Heart left ventricle (tissue), 16 donors: ENCODE results near the gene RPP14. TPM values are rescaled to one million over a fixed set of nuclear protein-coding genes. Genes with fewer than 3 reads are reported as not detected.
"Not testable (repeated sequence)": the region's sequence is repeated elsewhere in the genome, so short reads cannot be mapped to it uniquely, and the experiment has no call there.

Experiments
- ATAC-seq, 4 donors: fragments of 200-7000 bp; cut with Tn5 transposase; one replicate each; pipeline ENCODE4 v1.9.1; 2020 to 2022; ENCODE audit warnings: moderate library complexity in 4 of 4, mild to moderate bottlenecking in 3 of 4, moderate number of reproducible peaks in 1 of 4
- DNase-seq, 5 donors: peaks; one replicate each; pipeline ENCODE4 v3.0.0-alpha.2; 2020
- H3K27ac ChIP-seq, 12 donors: fragments of 200-600 bp; sonication (generic) in 4 of 12; one replicate each; pipeline versions ENCODE4 v1.5.0 to v1.8.0; 2016 to 2022; ENCODE audit warnings: mild to moderate bottlenecking in 2 of 12
- H3K27me3 ChIP-seq, 9 donors: fragments of 200-600 bp; sonication (generic) in 2 of 9; one replicate each; pipeline versions ENCODE4 v1.5.1 to v1.8.0; 2016 to 2022; ENCODE audit warnings: mild to moderate bottlenecking in 3 of 9
- H3K36me3 ChIP-seq, 9 donors: fragments of 200-600 bp; sonication (generic) in 2 of 9; one replicate each; pipeline versions ENCODE4 v1.5.0 to v1.8.0; 2018 to 2022; ENCODE audit warnings: mild to moderate bottlenecking in 2 of 9
- H3K4me1 ChIP-seq, 12 donors: fragments of 200-600 bp; sonication (generic) in 4 of 12; one replicate each; pipeline versions ENCODE4 v1.5.0 to v1.8.0; 2016 to 2022; ENCODE audit warnings: mild to moderate bottlenecking in 3 of 12
- H3K4me3 ChIP-seq, 12 donors: fragments of 200-600 bp; sonication (generic) in 4 of 12; one replicate each; pipeline versions ENCODE4 v1.5.0 to v1.8.0; 2017 to 2022; ENCODE audit warnings: mild to moderate bottlenecking in 9 of 12, moderate library complexity in 4 of 12
- H3K9me3 ChIP-seq, 12 donors: fragments of 200-600 bp; sonication (generic) in 4 of 12; one replicate each; pipeline versions ENCODE4 v1.5.0 to v1.8.0; 2016 to 2022; ENCODE audit warnings: mild to moderate bottlenecking in 1 of 12
- CTCF ChIP-seq, 12 donors: fragments of 200-600 bp; sonication (generic) in 4 of 12; IDR thresholded peaks; one replicate each; pipeline versions ENCODE4 v1.5.0 to v1.8.0; 2018 to 2022; ENCODE audit warnings: antibody characterized with exemption in 12 of 12, mild to moderate bottlenecking in 5 of 12
- POLR2A ChIP-seq, 2 donors: fragments of 450-650 bp; IDR thresholded peaks; one replicate each; pipeline ENCODE4 v1.6.1; 2017; ENCODE audit warnings: antibody characterized with exemption in 2 of 2, mild to moderate bottlenecking in 2 of 2, moderate library complexity in 2 of 2
- WGBS, 4 donors: extraction: QIAGEN DNeasy Blood & Tissue Kit in 2 of 4; methylation state at CpG; one replicate each; pipeline versions ENCODE4 v1.1.5 to v1.1.7; 2013 to 2018; 5-methylcytosine and 5-hydroxymethylcytosine counted together
- intact Hi-C, 10 donors: fragments of 100-400 bp; cut with DNase I; formaldehyde crosslinking; loops; one replicate each; pipeline versions ENCODE4 v1.11.1 to v1.14.2; 2022
- polyA plus RNA-seq, 2 donors: library from polyadenylated mRNA; stranded (reverse); fragments of 200-250 nt; gene quantifications; one replicate each; pipeline ENCODE4 v1.2.3, GENCODE V29; 2013
- total RNA-seq, 9 donors: library from RNA; depleted of rRNA in 2 of 9; stranded (reverse); fragments of >200 nt in 2 of 9; fragmentation: NEBNext Ultra II Directional in 3 of 9; extraction: Animal tissue kit (Norgen Biotek cat#: 25700) in 3 of 9; gene quantifications; one replicate each; pipeline versions ENCODE4 v1.1.0 to v1.2.4, GENCODE V29; 2016 to 2023
- donor health status: ischemic (EF 13 %, LVEDD 7.1; RV severe dilation, severe dysfunction).
- donor health status: healthy with polysubstance abuse.
- donor health status: DM: no; HTN: yes; CAD: no.
- donor health status: DM: no; HTN: no; CAD: no.
- donor health status: ischemic (EF 25% LVEDD 6.9; RV normal size, moderate dysfunction).
- donor health status: ischemic (EF 25% LVEDD 5.7; RV mildly dilated, moderate dysfunction).
- donor health status: healthy.
- donor health status: DM: yes; HTN: yes; CAD: no.
- donor health status: ischemic (EF 35%, LVEDD 5.7; RV mildly dilated, moderate dysfunction).
- donor health status: nonischemic (EF 11% LVEDD 7.7; RV severe dilation, severe dysfunction).
- donor health status: DM: yes; HTN: yes; CAD: no.
- donor health status: PGD.
- donor health status: ischemic (EF 29% LVEDD 5.4; RV normal size, mild dysfunction).
- donor health status: nonischemic (EF 23%, LVEDD 6.1; RV moderate dilation, normal function).

RPP14 gene
- total and polyA plus RNA-seq, 11 donors, result 9.6 to 32.4 (median 24.0) TPM

- no peak for ATAC-seq
- no peaks in the 10 kb centered on the region for H3K27me3 ChIP-seq
- WGBS, 4 donors, result 74 to 99% (median 91%) methylated on average over 2 of the region's 2 CpGs
- peaks cover 0 to 54% (median 30%) of the 10 kb centered on the region in 9 donors for H3K36me3 ChIP-seq
- intact Hi-C loops, result no loop called here
- no peak overlapping the region for H3K27ac ChIP-seq
- DNase-seq, result no peak
- H3K4me1 ChIP-seq, result peaks cover 0 to 27% (median 0%) of the 10 kb centered on the region in 12 donors
- TF ChIP-seq POLR2A (IDR thresholded peaks at IDR 0.05) (no peak), CTCF (IDR thresholded peaks at IDR 0.05) (no peak)
- H3K4me3 ChIP-seq, result no peak overlapping the region
- no peaks in the 10 kb centered on the region for H3K9me3 ChIP-seq
Measured at GRCh38 chr3:58269356-58269755, 36.7 kb upstream of the RPP14 start.

- TF ChIP-seq POLR2A (IDR thresholded peaks at IDR 0.05) (no peak), CTCF (IDR thresholded peaks at IDR 0.05) (no peak)
- H3K27ac ChIP-seq, result no peak overlapping the region
- peaks cover 0 to 65% (median 38%) of the 10 kb centered on the region in 9 donors for H3K36me3 ChIP-seq
- no peaks in the 10 kb centered on the region for H3K9me3 ChIP-seq
- no peak for DNase-seq
- peaks cover 0 to 31% (median 0%) of the 10 kb centered on the region in 12 donors for H3K4me1 ChIP-seq
- no peaks in the 10 kb centered on the region for H3K27me3 ChIP-seq
- WGBS, 4 donors, result 96 to 100% (median 98%) methylated on average over 2 of the region's 2 CpGs
- intact Hi-C loops, result no loop called here
- no peak overlapping the region for H3K4me3 ChIP-seq
- ATAC-seq, result no peak
Measured at GRCh38 chr3:58270485-58270884, 35.6 kb upstream of the RPP14 start.

- Histone ChIP-seq H3K4me1 (peaks cover 0 to 31% (median 0%) of the 10 kb centered on the region in 12 donors), H3K9me3 (peaks cover 0 to 3% (median 0%) of the 10 kb centered on the region in 12 donors), H3K36me3 (peaks cover 0 to 67% (median 39%) of the 10 kb centered on the region in 9 donors), H3K4me3 (no peak overlapping the region), H3K27ac (peak overlapping the region in 1 of 12 donors; percentile 76), H3K27me3 (no peaks in the 10 kb centered on the region)
- 84 to 90% (median 87%) methylated on average over 7 of the region's 7 CpGs for WGBS, 4 donors
- no peak for DNase-seq
- intact Hi-C loops, result no loop called here
- ATAC-seq, result peak in 2 of 4 donors; percentile 59 to 72
- no peak for TF ChIP-seq CTCF (IDR thresholded peaks at IDR 0.05)
Measured at GRCh38 chr3:58271901-58272501, 34.0 kb upstream of the RPP14 start.

GRCh38 chr3:58272891-58273290 is 33.2 kb upstream of the RPP14 start:
- DNase-seq (no peak), ATAC-seq (no peak)
- Histone ChIP-seq H3K27me3 (no peaks in the 10 kb centered on the region), H3K4me1 (peaks cover 0 to 31% (median 0%) of the 10 kb centered on the region in 12 donors), H3K9me3 (peaks cover 0 to 3% (median 0%) of the 10 kb centered on the region in 12 donors), H3K4me3 (no peak overlapping the region), H3K36me3 (peaks cover 0 to 58% (median 34%) of the 10 kb centered on the region in 9 donors), H3K27ac (peak overlapping the region in 1 of 12 donors; percentile 76)
- 79 to 92% (median 87%) methylated on average over 3 of the region's 3 CpGs for WGBS, 4 donors
- intact Hi-C loops, result no loop called here
- TF ChIP-seq POLR2A (IDR thresholded peaks at IDR 0.05) (no peak), CTCF (IDR thresholded peaks at IDR 0.05) (no peak)

GRCh38 chr3:58273362-58273761 is 32.7 kb upstream of the RPP14 start:
- H3K27me3 ChIP-seq, H3K9me3 ChIP-seq, DNase-seq, intact Hi-C loops, ATAC-seq, H3K4me3 ChIP-seq: not testable (repeated sequence)
- H3K27ac ChIP-seq, result peak overlapping the region in 1 of 12 donors; percentile 76
- WGBS, 4 donors, result 90 to 98% (median 97%) methylated on average over 3 of the region's 3 CpGs
- H3K36me3 ChIP-seq, result peaks cover 0 to 54% (median 34%) of the 10 kb centered on the region in 9 donors
- H3K4me1 ChIP-seq, result peaks cover 0 to 31% (median 0%) of the 10 kb centered on the region in 12 donors
